Hematopoietic multipotent progenitor cell treated with erythropoietin and hydrocortisone succinate and interleukin-3 and kit ligand, for 15 days (in vitro differentiated cells): Measurements from ENCODE around the gene PAPPA.

Experiments used
- DNase-seq: peaks from one replicate; pipeline ENCODE4 v3.0.0-alpha.2; 2015; ENCODE audit warnings: low spot score

PAPPA gene

DNA sequence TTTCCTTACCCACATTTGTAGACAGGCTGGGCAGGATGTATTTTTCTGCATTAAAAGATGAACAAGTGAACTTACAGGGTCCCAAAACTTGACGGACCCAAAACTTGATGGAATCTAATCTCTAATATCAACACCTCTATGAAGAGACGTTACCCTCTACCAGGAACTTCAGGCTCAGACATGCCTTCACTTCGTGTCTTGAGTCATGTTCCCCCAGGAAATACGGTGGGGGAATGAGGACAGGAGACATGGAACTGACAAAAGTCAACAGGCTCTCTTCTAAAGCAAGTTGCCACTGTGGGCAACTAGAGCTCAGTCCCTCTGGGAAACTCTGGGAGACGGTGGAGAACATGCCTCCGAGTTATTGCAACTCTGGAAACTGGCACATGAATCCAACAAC is 196.1 kb downstream of the PAPPA start:
- no peak for DNase-seq

DNA sequence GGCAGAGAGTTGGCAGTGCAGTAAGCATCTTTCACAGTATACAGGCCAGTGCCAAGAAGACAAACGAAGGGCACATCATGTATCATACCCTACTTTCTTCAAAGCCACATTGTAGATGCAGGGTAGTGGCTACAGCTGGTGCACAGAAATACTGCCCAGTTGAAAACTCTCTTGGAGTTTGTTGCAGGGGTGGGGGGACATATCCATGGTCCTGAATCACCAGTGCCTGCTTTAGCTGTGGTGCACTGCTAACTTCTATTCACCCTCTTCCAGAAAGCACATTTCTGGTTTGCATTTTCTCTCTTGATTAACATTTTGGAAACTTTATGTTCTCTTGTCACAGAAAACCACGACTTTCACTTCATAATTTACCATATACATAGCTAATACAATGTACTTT is 196.6 kb downstream of the PAPPA start:
- DNase-seq = no peak

DNA sequence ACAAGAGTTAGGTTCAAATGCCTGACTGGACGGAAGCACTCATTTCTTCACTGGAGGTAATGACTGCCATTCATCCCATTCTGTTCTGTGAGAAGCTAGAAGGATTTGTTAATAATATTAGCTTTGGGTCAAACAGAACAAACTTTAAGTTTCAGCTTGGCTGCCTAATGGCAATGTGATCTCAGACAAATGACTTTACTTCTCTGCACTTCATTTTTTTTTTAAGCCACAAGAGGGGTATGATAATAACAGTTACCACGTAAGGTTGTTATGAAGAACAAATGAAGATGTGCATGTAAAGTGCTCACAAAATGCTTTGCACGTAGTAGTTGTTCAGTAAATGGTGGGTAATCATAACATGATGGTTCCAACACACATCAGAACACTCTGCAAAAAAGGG is 199.4 kb downstream of the PAPPA start:
- DNase-seq = no peak

GRCh38 chr9:116355153-116355921 is 201.7 kb downstream of the PAPPA start:
- DNase-seq = no peak

DNA sequence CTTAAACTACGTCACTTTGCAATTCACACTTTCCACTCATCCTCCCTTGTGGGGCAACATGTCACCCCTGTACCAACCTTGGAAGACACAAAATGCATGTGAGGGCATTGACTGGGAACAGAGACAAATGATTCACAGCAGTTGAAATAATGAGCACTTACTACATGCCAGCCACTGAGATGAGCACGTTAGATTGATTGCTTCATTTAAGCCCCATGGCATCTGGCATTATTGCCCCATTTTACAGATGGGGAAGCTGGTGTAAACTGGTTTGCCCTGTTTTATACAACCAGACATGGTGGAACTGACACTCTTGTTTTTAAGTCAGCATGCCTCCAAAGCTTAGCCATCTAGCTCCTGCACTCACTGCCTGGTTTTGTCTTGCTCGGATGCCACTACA is 204.7 kb downstream of the PAPPA start:
- no peak for DNase-seq

DNA sequence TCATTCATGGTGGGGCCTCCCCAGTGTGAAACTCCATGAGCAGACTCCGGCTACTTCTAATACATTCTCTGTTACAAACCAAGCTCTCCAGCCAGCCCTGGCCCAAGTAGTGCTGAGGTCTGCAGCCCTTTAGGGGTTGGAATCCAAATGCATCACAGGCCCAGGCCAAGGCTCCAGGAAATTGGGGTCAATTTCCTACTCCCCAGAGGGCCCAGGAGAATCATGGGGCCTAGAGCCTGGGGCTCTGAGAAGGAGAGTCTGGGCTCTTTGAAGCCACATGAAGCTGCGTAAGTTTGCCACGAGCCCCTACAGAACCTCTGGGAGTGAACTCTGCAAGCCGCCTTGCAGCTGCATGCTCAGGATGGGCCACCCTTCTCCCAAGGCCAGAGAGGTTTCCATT is 206.4 kb downstream of the PAPPA start:
- no peak for DNase-seq

- no peak for DNase-seq
These were observed 207.4 kb downstream of the PAPPA start for GRCh38 chr9:116360989-116361388.

- DNase-seq = no peak
These were observed 208.0 kb downstream of the PAPPA start for GRCh38 chr9:116361547-116361946.

DNA sequence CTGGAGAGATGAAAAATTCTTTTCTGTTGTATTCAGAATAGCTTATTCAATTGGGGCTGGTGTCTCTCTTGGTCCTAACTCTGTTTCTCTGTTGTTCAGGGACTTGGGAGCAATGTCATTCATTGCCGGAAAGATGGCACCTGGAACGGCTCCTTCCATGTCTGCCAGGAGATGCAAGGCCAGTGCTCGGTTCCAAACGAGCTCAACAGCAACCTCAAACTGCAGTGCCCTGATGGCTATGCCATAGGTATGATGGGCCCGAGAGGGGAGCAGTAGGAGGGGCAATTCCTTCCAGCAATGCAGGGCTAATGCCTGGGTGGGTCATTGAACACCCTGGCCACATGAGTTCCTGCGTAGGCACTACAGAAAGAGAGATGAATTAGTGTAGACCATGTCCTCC is 208.9 kb downstream of the PAPPA start:
- no peak for DNase-seq

DNA sequence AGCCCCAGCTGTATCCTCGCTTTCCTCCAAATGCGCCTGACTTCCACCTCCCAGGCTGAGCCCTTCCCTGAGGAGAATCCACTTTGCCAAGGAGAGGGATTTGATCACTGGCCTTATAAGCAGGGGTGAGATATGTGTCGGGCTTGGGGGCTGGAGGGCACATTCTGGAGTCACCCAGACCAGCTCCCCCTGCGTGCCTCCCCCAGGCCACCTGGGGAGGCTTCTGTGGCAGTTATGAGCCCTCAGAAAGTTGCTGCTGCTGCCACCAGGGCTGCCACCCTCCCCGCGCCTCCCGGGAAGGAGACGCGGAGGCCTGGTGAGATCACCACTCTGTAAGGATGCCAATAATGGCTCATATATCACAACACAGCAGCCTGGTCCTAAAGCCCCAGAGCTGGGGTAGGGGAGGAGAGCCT is 211.5 kb downstream of the PAPPA start:
- no peak for DNase-seq

- DNase-seq = no peak
These were observed 212.7 kb downstream of the PAPPA start for GRCh38 chr9:116366241-116366640.

DNA sequence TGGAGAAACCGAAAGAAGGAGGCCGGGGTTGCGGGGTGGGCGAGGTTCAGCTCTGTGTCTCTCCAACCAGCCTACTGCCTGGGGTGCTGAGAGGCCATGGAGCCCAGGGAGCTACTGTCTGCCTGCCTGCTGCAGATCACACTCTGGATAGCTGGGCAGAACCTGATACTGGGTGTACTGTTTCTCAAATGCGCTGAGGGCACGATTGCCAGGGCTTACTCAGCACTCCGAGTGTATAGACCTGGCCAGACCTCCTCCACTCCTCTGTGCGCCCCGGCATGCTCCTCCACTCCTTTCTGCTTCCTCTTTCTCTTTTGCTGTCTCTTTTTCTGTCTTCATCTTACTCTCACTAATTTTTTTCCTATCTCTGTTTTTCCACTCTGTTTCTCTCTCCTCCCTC is 215.1 kb downstream of the PAPPA start:
- DNase-seq = no peak

DNA sequence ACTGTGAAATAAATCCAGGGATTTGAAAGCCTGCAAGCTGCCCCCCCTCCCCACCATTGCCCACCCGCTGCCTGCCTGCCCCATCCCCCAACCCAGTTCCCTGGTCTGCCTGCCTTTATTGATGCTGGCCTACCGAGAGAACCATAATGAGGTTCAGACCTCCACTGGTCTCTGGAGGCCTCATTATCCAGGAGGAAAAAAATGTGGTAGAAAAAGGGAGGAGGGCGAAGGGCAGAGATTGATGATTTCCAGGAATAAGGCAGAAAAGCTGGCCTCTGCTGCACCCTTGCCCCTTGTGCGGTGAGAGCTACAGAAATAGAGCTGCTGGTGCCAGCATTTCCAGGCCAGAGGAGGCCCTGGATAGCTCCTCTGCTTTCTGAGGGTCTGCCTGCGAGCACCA is 216.1 kb downstream of the PAPPA start:
- no peak for DNase-seq

GRCh38 chr9:116370556-116370955 is 217.0 kb downstream of the PAPPA start:
- DNase-seq = no peak

- DNase-seq = no peak
These were observed 218.6 kb downstream of the PAPPA start for GRCh38 chr9:116372081-116372673.

DNA sequence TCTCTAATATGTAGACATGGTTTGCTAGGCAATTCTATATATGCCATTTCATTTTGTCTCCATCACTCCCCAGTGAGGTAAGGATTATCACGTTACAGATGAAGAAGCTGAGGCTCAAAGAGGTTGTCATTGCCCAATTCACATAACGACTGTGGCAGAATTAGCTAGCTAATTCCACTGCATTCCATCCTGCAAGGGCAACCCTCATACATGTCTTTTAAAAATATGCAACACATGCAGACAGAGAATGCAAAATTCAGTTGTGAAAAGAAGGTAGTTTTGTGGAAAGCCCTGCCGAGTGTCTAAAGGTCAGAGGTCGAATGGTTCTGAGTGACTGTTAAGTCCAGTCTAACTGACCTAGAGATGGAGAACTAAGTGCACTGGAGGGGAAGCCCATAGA is 219.2 kb downstream of the PAPPA start:
- DNase-seq = no peak

DNA sequence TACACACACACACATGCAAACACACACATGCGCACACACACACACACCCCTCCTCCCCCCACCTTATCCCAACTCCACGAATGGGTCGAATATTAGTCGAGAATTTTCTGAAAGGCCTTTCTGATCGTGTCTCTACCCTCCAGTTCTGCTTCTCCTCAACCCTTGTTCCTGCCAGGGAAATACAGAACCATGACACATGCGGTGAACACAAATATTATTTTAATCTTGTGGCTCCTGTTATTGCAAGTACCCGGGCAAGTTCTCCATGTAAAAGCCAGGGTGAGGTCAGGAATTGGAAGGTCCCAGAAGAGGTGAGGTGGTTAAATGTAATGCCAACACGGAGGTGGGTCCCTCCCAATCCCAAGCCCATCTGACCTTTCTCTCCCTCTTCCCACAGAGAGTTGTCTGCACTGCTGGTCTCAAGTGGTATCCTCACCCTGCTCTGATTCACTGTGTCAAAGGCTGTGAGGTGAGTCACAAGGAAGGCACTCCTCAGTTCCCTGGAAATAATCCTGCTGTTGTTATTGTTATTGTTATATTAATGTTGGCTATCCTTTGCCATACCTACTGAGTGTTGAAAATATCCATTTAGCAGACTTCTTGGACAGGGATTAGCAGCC is 223.7 kb downstream of the PAPPA start:
- no peak for DNase-seq

- DNase-seq = no peak
These were observed 225.3 kb downstream of the PAPPA start for GRCh38 chr9:116378873-116379272.

DNA sequence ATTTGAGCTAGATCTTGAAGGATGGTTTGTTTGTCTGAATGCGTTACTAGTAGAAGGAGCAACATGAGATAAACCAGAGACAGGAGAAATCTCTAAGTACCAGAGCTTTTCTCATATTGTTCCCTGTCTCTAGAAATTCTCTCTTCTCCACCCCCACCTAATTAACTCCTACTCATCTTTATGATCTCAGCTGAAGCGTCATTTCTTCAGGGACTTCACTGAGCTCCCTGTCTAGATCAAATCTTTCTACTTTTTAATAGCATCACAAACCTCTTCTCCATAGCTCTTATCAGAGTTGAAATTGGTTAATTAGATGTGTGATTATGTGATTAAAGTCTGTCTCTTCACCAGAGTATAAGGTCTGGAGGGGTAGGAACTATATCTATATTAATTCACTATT is 226.2 kb downstream of the PAPPA start:
- DNase-seq = no peak

DNA sequence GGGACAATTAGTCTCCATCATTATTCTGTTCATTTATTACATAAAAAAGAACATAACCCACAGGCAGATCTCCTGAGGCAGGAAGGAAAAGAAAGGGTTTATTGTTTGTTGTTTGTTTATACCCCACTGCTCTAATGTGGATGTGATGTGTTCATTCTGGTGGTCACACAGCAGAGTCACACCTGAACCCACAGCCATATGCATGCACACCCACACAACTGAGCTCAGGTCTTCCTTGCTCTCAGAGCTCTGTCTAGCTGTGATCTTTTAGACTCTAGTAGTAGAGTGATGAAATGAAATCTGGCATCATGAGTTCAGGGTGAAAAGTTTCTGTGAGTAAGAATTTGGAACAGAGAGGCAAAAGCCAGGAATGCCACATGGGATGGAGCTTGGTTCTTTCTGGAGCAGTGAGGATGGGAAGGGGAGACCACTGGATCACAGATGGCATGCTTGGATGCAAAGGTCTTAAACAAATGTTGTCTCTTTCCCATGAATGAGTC is 227.0 kb downstream of the PAPPA start:
- no peak for DNase-seq

DNA sequence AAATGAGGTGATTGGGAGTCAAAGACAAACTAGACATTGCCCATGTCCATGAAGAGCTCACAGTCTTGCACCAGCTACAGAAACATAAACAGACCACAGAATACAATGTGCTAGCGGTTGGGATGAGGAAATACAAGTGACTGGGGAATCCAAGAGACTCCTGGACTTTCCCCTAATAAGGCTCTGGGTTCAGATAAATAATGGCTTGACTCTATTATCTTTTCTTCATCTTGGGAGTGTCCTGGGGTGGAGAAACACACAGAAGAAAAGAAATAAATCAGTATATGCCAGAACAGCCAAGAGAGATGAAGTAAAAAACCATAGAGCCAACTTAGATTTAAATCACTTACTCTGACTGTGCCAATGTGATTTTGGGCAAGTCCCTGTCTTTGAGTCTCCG is 227.8 kb downstream of the PAPPA start:
- no peak for DNase-seq

DNA sequence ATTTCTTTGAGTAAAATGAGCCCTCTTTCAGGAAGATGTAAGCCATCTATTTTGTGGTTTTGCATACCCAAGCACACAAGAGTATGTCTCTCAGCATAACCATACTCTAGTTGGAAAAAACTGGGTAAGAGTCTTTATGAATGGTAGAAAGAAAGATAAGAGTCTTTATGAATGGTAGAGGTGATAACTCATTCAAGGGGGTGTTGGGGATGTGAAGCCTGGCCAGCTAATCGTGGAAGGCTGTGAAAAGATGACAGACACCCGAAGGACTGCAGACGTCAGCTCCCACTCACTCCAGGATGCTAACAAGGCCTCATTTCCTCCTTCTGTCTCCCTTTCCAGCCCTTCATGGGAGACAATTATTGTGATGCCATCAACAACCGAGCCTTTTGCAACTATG is 228.5 kb downstream of the PAPPA start:
- DNase-seq = no peak

- no peak for DNase-seq
These were observed 229.5 kb downstream of the PAPPA start for GRCh38 chr9:116383133-116383532.
